GM18505 (cell line): Measurements from ENCODE around the gene AMDHD2.

Source experiments
- ATAC-seq: cut with Tn5 transposase; IDR thresholded peaks from one replicate; pipeline ENCODE4 v1.9.1; 2021; ENCODE audit not compliant: unreplicated experiment
- POLR2A ChIP-seq: IDR thresholded peaks from 4 replicates; pipeline ENCODE4 v1.6.1; 2011; ENCODE audit warnings: borderline replicate concordance; ENCODE audit not compliant: insufficient read depth, insufficient read length; ENCODE audit errors: extremely low read depth

Gene AMDHD2

DNA sequence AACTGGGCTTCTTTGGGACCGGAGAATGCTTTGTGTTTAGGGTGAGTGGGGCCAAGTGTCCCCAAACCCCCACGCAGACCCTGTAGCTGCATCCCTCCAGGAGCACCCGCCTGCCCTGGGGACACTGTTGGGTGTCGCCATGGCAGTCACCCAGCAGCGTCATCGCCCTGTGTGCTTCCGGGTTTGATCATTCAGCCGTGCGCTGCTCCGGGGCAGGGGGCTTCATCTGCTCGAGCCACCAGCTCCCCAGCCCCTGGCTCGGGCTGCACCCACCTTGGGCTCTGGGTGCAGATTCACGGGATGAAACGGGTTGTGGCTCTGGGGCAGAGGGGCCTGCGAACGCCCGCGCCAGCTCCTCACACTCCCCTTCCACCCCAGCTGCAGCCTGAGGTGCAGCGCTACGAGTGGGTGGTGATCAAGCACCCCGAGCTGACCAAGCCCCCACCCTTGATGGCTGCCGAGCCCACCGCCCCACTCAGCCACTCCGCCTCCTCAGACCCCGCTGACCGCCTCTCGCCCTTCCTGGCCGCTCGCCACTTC is 20.2 kb upstream of the AMDHD2 start:
- ATAC-seq = no peak
- no peak for TF ChIP-seq POLR2A

DNA sequence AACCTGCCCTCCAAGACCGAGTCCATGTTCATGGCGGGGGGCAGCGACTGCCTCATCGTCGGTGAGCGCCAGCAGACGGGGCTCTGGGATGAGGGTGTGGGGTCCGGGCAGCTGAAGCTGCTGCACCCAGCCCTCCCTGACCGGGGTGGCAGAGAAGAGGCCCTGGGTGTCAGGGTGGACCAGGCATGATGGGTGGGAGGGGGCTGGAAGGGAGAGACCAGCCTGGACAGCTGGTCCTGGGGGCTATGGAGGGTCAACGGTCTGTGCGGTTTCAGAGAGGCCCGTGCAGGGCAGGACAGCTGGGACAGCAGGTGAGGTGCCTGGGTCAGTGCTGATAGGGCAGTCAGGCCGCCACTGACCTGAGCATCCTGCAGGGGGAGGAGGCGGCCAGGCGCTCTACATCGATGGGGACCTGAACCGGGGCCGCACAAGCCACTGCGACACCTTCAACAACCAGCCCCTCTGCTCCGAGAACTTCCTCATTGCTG is 19.7 kb upstream of the AMDHD2 start:
- TF ChIP-seq POLR2A = no peak
- ATAC-seq = no peak

DNA sequence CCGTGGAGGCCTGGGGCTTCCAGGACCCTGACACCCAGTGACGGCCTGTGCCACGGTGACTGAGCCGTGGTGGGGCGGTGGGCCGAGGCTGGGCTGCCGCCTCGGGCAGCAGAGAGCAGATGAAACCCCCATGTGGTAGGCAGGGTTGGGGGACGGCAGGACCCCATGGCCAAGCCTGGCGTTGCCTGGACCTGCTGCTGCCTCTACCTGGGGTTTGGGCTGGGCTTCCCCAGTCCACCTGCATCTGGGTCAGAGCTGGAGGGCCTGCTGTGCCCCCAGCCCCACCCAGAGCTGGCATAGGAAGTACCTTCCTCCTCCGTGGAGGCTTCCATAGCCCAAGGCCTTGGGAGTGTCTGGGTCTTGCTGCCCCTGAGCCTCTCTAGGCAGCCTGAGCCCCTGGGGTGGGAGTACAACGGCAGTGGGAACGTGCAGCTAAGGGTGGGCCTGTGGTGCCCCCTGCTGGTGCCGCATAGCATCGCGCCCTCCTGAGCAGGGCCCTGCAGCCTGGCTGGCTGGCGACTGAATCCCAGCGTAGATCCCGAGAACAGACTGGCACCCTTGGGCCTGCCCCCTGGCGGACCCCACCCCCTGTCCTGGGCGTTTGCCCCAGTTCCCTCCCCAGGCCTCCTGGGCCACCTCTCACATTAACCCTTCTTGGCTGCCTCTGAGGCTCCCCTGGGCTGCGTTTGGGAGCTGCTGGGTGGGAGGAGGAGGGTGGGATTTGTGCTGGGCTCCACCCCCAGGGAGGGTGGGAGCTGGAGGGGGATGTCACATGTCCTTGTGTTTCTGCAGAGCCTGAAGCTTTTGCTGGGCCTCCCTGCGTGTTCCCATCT is 19.0 kb upstream of the AMDHD2 start:
- ATAC-seq = peak; percentile 59
- TF ChIP-seq POLR2A = no peak

DNA sequence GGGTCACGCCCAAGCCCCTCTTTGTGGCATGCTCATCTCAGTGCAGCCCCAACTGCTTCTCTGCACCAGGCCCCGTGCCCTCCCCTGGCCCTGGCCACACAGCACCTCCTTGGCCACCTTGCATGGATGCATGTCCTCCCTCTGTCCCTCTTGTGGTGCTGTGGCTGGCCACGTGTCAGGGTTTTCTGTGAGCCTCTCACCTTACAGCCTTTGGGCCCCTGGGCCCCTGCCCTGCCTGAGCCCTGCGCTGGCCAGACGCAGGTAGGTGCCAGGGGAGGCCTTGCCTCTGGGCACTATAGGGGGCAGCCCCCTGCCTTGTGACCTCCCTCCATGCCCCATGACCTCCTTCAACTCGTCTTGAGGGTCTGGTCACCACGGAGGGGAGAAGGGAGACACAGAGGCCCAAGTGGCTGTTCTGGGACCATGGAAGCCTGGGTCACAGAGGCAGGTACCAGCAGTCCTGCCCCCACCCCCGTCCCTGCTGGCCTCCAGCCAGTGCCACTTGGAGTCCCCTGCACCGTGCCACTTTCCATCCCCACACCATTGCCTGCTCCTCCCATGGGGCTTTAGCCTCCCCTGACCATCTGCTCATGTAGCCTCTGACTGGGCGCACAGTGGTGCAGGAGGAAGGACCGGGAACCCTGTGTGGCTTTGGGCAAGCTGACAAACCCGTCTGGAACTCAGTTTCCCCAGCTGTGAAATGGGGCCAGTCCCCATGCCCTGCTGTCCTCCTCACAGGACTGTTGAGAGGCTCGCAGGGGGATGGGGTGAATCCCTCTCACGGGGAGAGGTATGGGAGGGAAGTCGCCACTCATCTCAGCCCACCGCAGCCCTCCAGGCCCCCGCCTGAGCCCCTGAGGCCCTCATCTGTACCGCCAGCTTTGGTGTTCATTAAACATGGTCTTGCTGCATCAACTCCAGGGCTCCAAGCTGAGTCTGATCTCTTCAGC is 17.9 kb upstream of the AMDHD2 start:
- ATAC-seq = no peak
- TF ChIP-seq POLR2A = no peak

DNA sequence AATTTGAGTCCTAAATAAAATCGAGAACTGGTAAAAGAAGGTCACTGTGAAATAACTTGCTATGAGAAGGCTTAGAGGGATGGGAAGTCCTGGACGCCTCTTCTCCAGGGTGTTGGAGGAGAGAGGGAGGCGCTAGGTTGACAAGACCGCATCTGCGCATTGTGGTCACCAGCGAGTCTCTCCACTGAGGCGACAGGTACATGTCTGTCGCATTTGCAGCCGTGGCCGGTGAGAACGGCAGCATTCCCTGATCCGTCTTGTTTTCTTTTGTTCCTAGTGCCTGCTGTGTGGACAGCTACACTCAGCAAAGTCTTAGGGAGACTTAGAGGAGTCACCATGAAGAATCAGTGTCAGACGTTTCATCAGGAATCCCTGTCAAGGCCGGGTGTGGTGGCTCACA is 14.5 kb upstream of the AMDHD2 start:
- ATAC-seq = no peak
- no peak for TF ChIP-seq POLR2A

DNA sequence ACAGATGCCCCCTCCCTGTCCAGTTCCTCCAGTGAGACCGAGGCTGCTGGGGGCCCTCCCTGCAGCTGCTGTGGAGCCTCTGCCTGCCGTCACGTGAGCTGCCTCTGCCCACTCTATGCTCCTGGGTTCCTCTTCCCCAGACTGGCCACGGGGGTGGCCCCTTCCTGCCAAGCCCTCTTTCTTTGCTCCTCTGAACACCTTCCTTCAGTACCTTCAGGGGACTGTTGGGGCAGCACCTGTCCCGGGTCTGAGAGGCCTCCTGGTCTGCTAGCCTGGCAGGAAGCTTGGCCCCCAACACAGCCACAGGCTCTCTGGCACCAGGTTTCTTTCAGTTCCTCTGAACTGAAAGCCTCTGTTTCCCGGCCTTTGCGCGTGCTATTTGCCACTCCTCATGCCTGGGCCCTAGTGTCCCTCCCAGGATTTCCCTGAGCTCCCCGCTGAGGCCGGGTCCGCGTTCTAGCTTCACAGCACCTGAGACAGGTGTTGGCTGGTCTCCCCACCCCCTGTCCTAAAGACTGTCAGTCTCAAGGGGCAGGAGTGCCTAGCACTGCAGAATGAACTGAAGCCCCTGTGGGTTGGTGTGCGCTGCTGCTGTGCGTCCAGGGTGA is 13.0 kb upstream of the AMDHD2 start:
- peak; percentile 31 for TF ChIP-seq POLR2A
- peak; percentile 48 for ATAC-seq

DNA sequence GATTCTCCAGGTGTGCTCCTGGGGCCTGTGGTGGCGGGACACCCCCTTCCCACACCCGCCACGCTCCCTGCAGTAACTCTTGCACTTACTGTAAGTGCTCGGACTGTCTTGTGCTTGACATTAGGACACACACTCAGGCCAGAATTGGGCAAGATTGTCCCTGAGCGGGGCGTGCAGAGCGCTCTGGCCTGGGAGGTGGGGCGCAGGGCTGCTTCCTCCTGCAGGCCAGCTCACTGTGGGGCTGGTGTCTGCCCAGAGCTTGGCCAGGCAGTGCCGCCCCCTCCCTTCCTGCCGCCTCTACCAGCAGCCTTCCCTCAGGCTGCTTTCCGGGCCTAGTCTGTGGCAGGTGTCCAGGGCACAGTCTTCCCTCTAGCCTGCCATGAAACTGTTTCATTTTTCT is 12.5 kb upstream of the AMDHD2 start:
- ATAC-seq = peak; percentile 13
- TF ChIP-seq POLR2A = no peak

DNA sequence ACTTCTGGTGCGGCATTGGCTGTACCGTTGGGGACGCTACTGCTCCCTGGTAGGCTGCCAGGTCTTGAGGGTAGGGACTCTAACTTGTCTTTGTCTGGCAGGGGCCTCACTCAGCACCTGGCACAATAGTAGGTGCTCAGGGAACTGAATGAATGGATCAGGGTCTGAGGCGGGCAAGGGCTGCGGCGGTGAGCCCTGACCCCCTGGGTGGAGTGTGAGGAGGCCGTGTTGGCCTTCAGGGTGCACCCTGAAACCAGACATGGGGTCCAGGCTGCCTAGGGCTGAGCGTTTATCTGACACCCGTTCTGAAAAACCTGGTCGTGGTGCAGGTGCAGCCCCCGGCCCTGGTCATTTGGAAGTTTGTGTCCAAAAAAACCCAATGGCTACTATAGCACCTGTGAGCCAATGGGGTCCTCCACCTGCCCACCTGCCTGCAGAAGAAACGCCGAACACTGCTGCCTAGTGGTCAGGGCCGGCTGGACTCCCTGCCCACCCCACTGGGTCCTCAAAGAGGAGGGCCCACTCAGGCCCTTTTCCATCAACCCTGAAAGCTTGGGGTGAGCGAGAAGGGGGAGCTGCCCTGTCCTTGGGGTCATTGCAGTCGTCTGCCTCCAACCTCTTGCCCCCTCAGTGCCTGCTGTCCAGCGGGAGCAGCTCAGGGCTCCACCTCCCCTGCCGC is 11.3 kb upstream of the AMDHD2 start:
- no peak for ATAC-seq
- TF ChIP-seq POLR2A = no peak

DNA sequence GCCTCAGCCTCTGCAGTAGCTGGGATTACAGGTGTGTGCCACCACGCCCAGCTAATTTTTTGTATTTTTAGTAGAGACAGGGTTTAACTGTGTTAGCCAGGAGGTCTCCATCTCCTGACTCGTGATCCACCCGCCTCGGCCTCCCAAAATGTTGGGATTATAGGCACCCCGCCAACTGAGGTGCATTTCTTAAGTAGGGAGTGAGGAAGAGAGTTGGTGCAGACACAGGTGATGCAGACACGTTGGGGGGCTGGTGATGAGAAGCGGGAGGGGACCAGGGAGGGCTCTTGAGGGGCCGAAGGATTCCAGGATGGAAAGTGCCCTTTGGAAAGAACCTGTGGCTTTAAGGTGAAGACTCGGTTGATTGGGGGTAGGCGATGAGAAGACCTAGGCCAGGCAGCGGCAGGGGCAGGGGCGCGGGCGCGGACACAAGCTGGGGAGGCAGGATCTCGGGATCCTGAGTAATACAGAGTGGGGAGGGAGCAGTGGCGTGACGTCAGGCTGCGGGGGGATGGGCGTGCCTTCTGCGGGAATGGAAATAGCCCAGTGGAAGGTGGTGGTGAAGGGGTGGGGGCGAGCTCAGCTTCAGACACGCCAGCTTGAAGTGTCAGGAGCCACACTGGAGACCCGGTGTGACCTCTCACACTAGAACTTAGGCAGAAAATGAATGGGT is 8.9 kb upstream of the AMDHD2 start:
- TF ChIP-seq POLR2A = no peak
- ATAC-seq = no peak

DNA sequence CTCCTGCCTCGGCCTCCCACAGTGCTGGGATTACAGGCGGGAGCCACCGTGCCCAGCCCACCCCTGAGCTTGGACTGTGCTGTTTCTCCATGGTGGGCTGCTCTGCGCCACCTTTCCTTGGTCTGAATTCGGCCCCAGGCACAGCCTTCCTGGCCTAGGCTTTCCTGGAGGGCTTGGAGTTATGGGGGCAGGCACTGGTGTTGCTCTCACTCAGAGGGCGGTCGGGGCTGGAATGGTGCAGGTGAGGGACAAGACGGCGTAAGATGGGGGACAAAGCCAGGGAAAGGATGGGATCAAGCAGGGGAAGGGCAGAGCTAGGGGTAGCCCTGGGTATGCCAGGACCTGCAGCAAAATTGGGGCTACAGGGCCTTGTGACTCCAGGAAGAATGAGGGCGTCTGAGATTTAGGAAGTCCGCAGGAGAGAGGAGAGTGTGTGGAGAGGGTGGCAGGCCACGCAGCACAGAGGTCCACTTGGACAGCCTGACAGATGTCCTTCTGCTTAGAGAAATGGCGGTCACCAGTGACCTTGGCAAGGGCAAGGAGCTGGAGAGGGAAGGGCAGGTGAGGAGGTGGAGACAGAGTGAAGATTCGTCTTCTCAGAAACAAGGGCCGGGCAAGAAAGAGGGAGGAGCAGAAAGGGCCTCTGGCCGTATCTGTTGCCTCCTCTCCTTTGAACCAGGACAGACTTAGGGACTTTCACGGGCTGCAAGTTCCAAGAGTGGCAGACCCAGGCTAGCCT is 8.0 kb upstream of the AMDHD2 start:
- ATAC-seq = no peak
- no peak for TF ChIP-seq POLR2A

DNA sequence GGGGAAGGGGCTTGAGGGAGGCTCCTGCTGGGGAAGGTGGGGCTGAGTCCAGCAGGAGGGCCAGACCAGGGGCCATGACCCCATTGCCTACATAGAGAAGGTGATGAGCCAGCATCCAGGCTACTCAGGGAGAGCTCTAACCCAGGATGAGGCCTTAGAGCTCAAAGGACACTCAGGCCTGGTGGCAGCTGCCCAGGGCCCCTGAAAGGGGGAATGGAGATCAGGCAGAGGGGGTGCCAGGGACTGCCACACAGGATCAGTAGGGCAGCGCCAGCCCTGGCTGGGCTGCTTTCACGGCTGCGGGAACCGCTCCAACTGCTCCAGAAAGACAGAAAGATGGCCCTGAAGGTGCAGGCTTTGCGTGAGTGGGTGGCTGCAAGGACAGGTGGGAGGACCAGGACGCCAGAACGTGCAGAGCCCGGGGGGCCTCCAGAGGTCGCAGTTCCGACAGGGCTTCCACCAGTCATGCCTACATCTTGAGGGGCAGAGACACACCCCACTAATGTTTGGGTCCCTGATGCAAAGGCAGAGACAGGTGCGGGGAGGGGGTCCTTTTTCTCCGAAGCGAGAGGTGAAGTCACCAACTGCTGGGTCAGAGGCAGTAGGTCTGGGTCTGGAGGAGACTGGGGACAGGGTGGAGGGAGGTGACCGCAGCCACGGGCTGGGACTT is 7.3 kb upstream of the AMDHD2 start:
- no peak for ATAC-seq
- TF ChIP-seq POLR2A = no peak
